NT2/D1 (cell line): ENCODE measurements around the gene FCN1.

Experiments
- DNase-seq: peaks from one replicate; pipeline ENCODE4 v3.0.0-alpha.2; 2011; ENCODE audit warnings: low read depth, low spot score
- H3K27me3 ChIP-seq: 2 replicates; pipeline ENCODE4 v1.6.0; 2011; ENCODE audit warnings: mild to moderate bottlenecking; ENCODE audit not compliant: insufficient read length, insufficient read depth
- H3K36me3 ChIP-seq: 2 replicates; pipeline ENCODE4 v1.6.1; 2011; ENCODE audit warnings: mild to moderate bottlenecking, low read length, mixed read lengths; ENCODE audit not compliant: insufficient read depth, insufficient read length
- H3K4me1 ChIP-seq: 2 replicates; pipeline ENCODE4 v1.5.1; 2011; ENCODE audit not compliant: insufficient read depth, insufficient read length
- H3K4me3 ChIP-seq: 2 replicates; pipeline ENCODE4 v1.5.1; 2011; ENCODE audit warnings: low read depth; ENCODE audit not compliant: insufficient read length
- H3K9ac ChIP-seq: 2 replicates; pipeline ENCODE4 v1.6.0; 2011; ENCODE audit warnings: low read depth; ENCODE audit not compliant: insufficient read length
- H3K9me3 ChIP-seq: 2 replicates; pipeline ENCODE4 v1.5.1; 2011; ENCODE audit warnings: mild to moderate bottlenecking, low read length; ENCODE audit not compliant: insufficient read depth
- SUZ12 ChIP-seq: IDR thresholded peaks from 2 replicates; pipeline ENCODE4 v1.6.1; 2011; ENCODE audit not compliant: insufficient read length, insufficient read depth; ENCODE audit errors: extremely low read depth
- YY1 ChIP-seq: IDR thresholded peaks from 2 replicates; pipeline ENCODE4 v1.6.1; 2011; ENCODE audit not compliant: insufficient read length, insufficient read depth
- ZNF274 ChIP-seq: IDR thresholded peaks from 2 replicates; pipeline ENCODE4 v1.6.1; 2011; ENCODE audit warnings: mild to moderate bottlenecking, low read depth, low read length

The FCN1 gene

GRCh38 chr9:134883040-134883782, 34.5 kb downstream of the FCN1 start:
- no peak for TF ChIP-seq ZNF274
- no peak for TF ChIP-seq YY1
- no peak for TF ChIP-seq SUZ12
- H3K4me3 ChIP-seq = no peak overlapping the region
- no peaks in the 10 kb centered on the region for H3K9me3 ChIP-seq
- DNase-seq = no peak
- H3K4me1 ChIP-seq = peaks cover 11% of the 10 kb centered on the region
- H3K36me3 ChIP-seq = no peaks in the 10 kb centered on the region
- H3K27me3 ChIP-seq = no peaks in the 10 kb centered on the region
- H3K9ac ChIP-seq = no peak overlapping the region

DNA sequence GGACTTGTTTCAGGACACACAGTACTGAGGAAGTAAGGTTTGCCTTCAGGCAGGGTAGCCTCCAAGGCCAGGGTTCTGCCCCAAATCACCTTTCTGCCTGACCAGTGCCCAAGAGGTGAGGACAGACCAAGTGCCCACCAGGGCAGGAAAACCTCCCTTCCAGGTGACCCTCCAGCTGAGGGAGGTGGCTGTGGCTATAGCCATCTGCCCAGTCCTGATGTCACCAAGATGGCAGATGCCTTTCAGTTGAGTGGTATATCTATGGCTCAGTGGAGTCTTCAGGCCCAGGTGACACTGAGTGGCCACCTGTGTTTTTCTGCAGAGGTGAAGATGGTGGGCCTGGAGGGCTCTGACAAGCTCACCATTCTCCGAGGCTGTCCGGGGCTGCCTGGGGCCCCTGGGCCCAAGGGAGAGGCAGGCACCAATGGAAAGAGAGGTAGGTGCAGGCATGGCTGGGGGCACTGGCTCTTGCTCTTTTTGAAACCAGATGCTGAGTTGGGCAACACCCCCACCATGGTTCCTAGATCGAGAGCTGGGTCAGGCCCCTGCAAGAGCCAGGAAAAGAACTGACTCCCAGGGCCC, 35.4 kb downstream of the FCN1 start:
- no peak for DNase-seq
- Histone ChIP-seq H3K4me3 (no peak overlapping the region), H3K36me3 (no peaks in the 10 kb centered on the region), H3K4me1 (peaks cover 6% of the 10 kb centered on the region), H3K9ac (no peak overlapping the region), H3K9me3 (no peaks in the 10 kb centered on the region), H3K27me3 (no peaks in the 10 kb centered on the region)
- TF ChIP-seq SUZ12 = no peak
- no peak for TF ChIP-seq ZNF274
- TF ChIP-seq YY1 = no peak

GRCh38 chr9:134881313-134881670, 36.4 kb downstream of the FCN1 start:
- Histone ChIP-seq H3K4me1 (peaks cover 6% of the 10 kb centered on the region), H3K9ac (no peak overlapping the region), H3K36me3 (no peaks in the 10 kb centered on the region), H3K9me3 (no peaks in the 10 kb centered on the region), H3K27me3 (no peaks in the 10 kb centered on the region), H3K4me3 (no peak overlapping the region)
- no peak for DNase-seq
- TF ChIP-seq ZNF274 = no peak
- TF ChIP-seq SUZ12 = no peak
- no peak for TF ChIP-seq YY1

DNA sequence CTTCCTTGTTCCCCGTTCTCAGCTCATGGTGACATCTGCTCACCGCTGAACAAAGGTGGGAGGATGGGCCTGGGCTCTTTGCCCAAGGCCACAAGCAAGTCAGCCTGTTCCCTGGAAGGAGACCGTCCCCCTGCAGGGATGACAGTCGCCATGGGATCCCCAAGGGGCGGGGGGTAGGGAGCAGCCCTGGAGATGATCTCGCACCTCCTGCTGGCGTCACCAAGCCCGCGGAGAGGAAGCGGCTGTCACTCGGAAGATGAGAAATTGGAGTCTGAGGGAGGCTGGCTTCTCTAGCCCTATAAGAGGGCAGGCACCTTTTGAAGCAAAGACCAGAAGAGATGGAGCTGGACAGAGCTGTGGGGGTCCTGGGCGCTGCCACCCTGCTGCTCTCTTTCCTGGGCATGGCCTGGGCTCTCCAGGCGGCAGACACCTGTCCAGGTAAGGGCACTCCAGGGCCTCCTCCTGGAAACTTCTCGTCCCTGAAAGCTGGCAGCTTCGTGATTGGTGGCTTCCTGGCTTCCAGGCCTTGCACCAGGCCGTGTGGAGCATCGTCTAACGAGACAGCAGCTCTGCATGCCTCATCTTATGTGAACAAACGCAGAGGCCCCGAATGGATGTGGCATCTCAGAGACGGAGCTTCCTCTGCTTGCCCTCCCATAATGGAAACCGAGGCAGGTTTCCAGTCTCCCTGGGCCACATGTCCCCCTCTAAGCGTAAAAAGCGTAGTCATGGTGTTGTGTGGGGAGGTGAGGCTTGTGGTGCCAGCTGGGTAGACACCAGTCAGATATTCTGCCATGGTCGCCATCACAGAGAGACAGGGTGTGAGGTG, 37.0 kb downstream of the FCN1 start, which contains the start of gene FCN2:
FCN2 (plus strand) TSS at position 327 of the 829 bp plus-strand sequence; CDS start at position 339, 12 bp downstream.
- H3K4me3 ChIP-seq = no peak within 1 kb of the TSS
- TF ChIP-seq SUZ12 = no peak
- TF ChIP-seq ZNF274 = no peak
- no peak for TF ChIP-seq YY1
- H3K27me3 ChIP-seq = no peaks in the 10 kb centered on the region

GRCh38 chr9:134879664-134880483, 37.8 kb downstream of the FCN1 start:
- TF ChIP-seq SUZ12 (no peak), ZNF274 (no peak), YY1 (no peak)
- no peaks in the 10 kb centered on the region for H3K27me3 ChIP-seq
- DNase-seq = no peak
- H3K4me3 ChIP-seq = no peak overlapping the region
- H3K9ac ChIP-seq = no peak overlapping the region
- H3K4me1 ChIP-seq = peaks cover 6% of the 10 kb centered on the region
- H3K36me3 ChIP-seq = no peaks in the 10 kb centered on the region
- H3K9me3 ChIP-seq = no peaks in the 10 kb centered on the region

More for the DNA sequence above, 37.0 kb downstream of the FCN1 start, which contains the start of gene FCN2:
- no peak for DNase-seq
- Histone ChIP-seq H3K9ac (no peak within 1 kb of the TSS), H3K9me3 (no peaks in the 10 kb centered on the region), H3K36me3 (no peaks in the 10 kb centered on the region), H3K4me1 (peaks cover 6% of the 10 kb centered on the region)

DNA sequence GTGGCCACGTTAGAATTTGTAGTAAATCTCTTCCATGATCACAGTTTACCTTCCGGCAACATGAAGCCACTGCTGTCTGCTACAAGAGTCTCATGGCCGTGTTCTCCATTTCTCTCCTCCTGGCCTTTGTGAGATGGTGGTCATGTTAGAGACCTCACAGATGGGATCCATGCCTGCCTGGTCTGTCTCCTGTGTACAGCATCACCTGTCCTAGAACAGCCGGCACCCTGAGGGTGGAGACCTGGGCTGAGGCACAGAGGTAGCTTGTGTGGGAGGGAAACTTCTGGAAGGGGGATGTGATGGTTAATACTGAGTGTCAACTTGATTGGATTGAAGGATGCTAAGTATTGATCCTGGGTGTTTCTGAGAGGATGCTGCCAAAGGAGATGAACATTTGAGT, 40.2 kb downstream of the FCN1 start:
- DNase-seq = no peak
- Histone ChIP-seq H3K36me3 (no peaks in the 10 kb centered on the region), H3K27me3 (no peaks in the 10 kb centered on the region), H3K4me1 (peaks cover 6% of the 10 kb centered on the region), H3K4me3 (no peak overlapping the region), H3K9me3 (peaks cover 11% of the 10 kb centered on the region; the same call in 1 of the 2 replicates), H3K9ac (no peak overlapping the region)
- no peak for TF ChIP-seq SUZ12
- no peak for TF ChIP-seq YY1
- TF ChIP-seq ZNF274 = no peak
